Tibial artery (tissue), 4 donors: ENCODE data around the gene DIPK1B.

Experiments
- DNase-seq, 2 donors: peaks; one replicate each; pipeline ENCODE4 v3.0.0-alpha.2; 2019
- H3K27ac ChIP-seq, 2 donors: fragments of 200-600 bp; sonication (generic) in 1 of 2; 1 replicate in 1 of 2; 2 replicates in 1 of 2; pipeline ENCODE4 v1.5.1; 2018 to 2019; ENCODE audit warnings: mild to moderate bottlenecking in 1 of 2
- H3K27me3 ChIP-seq, 2 donors: fragments of 200-600 bp; sonication (generic) in 1 of 2; one replicate each; pipeline versions ENCODE4 v1.5.1 to v1.6.0; 2016 to 2019
- H3K36me3 ChIP-seq, 3 donors: fragments of 200-600 bp; sonication (generic) in 2 of 3; one replicate each; pipeline ENCODE4 v1.5.1; 2016 to 2019; ENCODE audit warnings: mild to moderate bottlenecking in 2 of 3
- H3K4me1 ChIP-seq, 4 donors: fragments of 200-600 bp; sonication (generic) in 2 of 4; 1 replicate in 3 of 4; 2 replicates in 1 of 4; pipeline ENCODE4 v1.5.1; 2016 to 2019
- H3K4me3 ChIP-seq, 2 donors: fragments of 200-600 bp; sonication (generic) in 1 of 2; 1 replicate in 1 of 2; 2 replicates in 1 of 2; pipeline ENCODE4 v1.5.1; 2018 to 2019; ENCODE audit warnings: mild to moderate bottlenecking in 2 of 2
- H3K9me3 ChIP-seq, 3 donors: fragments of 200-600 bp; sonication (generic) in 1 of 3; one replicate each; pipeline ENCODE4 v1.5.1; 2016 to 2019
- intact Hi-C: fragments of 100-400 bp; cut with DNase I; formaldehyde crosslinking; loops from one replicate; pipeline ENCODE4 v1.15.0; 2023; ENCODE audit warnings: low total_unique reads
- TF ChIP-seq, protein P1 (sequence below), 2 experiments: fragments of 200-600 bp in 1 of 2; fragments of 450-650 bp in 1 of 2; IDR thresholded peaks; one replicate each; pipeline ENCODE4 v1.5.1; 2017 to 2019; ENCODE audit warnings: antibody characterized with exemption in 2 of 2, mild to moderate bottlenecking in 1 of 2, moderate library complexity in 1 of 2

DIPK1B gene

DNA sequence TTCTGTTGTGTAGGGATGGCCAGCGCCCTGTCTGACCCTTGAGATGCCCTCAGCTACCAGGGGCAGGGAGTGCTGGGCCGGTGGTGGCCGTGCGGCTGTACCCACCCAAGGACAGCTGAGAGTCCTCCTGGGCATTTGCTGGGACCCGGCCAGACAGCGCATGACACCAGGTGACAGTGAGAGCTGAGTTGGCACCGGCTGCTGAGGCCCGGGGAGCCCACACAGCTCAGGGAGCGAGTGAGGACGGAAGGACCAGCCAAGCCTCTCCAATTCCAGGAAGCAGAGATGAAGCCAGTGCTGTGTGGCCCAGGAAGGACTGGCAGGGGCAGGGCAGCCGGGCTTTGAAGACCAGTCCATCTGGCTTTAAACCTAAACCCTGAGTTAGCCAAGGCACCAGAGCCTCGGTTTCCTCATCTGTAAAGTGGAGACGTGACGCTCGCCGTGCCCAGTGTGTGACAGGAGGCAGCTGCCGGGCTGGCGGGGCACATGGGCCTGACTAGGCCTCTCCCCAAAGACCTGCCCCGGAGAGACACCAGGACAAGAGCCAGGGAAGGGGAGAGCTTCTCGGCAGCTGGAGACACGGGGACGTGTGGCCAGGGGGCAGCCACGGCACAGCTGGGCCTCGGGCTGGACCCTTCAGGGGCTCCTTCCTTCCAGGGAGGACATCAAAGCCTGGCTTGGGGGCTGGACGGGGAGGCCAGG is 22.1 kb upstream of the DIPK1B start:
- DNase-seq: no peak
- TF ChIP-seq, protein P1, sequence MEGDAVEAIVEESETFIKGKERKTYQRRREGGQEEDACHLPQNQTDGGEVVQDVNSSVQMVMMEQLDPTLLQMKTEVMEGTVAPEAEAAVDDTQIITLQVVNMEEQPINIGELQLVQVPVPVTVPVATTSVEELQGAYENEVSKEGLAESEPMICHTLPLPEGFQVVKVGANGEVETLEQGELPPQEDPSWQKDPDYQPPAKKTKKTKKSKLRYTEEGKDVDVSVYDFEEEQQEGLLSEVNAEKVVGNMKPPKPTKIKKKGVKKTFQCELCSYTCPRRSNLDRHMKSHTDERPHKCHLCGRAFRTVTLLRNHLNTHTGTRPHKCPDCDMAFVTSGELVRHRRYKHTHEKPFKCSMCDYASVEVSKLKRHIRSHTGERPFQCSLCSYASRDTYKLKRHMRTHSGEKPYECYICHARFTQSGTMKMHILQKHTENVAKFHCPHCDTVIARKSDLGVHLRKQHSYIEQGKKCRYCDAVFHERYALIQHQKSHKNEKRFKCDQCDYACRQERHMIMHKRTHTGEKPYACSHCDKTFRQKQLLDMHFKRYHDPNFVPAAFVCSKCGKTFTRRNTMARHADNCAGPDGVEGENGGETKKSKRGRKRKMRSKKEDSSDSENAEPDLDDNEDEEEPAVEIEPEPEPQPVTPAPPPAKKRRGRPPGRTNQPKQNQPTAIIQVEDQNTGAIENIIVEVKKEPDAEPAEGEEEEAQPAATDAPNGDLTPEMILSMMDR (IDR thresholded peaks at IDR 0.05): no peak
- no peaks in the 10 kb centered on the region for H3K36me3 ChIP-seq
- intact Hi-C loops: no loop called here
- peaks cover 0 to 49% (median 19%) of the 10 kb centered on the region in 4 donors for H3K4me1 ChIP-seq
- H3K9me3 ChIP-seq: no peaks in the 10 kb centered on the region
- peaks cover 0 to 13% of the 10 kb centered on the region in 2 donors for H3K27me3 ChIP-seq
- H3K27ac ChIP-seq: no peak overlapping the region
- H3K4me3 ChIP-seq: no peak overlapping the region

DNA sequence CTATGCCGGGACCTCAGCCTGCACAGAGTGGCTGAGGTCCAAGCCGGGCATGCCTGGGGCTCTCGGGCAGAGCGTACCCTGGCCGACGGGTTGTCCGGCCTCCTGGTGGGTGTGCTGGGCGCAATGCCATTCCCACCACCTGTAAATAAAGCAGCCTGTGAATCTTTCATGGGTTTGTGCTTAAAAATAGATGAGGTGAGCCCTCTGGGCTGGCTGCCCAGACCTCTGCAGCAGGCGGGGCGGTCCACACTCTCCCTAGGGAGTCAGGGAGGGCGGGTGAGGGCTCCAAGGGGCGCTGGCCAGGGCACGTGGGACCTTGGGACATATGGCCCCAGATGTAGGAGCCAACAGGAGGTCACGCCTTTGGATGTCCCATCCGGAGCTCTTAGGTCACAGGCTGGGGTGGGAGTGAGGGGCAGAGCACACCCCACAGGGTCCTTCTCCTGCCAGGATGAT is 21.5 kb upstream of the DIPK1B start:
- H3K4me1 ChIP-seq: peaks cover 0 to 47% (median 14%) of the 10 kb centered on the region in 4 donors
- H3K4me3 ChIP-seq: no peak overlapping the region
- peaks cover 0 to 19% of the 10 kb centered on the region in 2 donors for H3K27me3 ChIP-seq
- H3K9me3 ChIP-seq: no peaks in the 10 kb centered on the region
- H3K27ac ChIP-seq: no peak overlapping the region
- no peak for DNase-seq
- TF ChIP-seq, protein P1 (IDR thresholded peaks at IDR 0.05): no peak
- intact Hi-C loops: no loop called here
- H3K36me3 ChIP-seq: no peaks in the 10 kb centered on the region

DNA sequence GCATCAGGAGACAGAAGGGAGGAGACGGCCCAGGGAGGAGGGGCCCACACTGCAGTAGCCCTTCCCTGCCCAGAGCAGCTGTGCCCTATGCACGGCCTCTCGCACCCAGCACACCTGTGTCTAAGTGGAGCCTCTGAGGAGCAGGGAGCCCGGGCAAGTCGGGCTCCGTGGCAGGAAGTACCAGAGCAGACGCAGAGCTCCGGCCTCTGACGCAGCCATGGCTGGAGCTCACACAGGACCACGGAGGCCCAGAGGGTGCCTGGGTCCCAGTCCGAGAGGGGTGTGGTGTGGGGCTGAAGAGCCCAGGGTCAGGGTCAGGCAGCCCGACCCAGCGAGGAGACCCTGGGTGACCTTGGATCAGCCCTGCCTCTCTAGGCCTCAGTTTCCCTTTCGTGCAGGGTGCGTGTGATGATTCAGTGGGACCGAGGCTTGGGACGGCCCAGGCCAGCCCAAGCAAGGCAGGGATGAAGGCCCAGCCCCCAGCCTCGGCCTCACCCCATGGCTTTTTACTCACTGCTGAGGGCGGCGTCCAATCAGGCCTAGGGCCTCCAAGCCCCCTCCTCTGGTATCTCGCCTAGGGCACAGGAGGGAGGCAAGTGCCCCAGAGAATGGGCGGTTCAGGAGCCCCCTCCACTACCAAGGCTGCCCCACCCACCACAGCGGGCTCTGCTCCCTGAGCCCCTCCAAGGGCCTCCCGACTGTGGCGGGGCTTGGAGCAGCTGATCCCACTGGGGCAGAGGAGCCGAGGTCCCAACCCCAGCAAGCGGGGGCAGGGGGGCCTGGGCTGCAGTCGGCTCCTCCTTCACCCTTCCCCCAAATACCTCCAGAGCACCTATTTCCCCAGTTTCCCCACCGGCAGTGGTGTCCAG is 20.8 kb upstream of the DIPK1B start:
- H3K4me3 ChIP-seq: no peak overlapping the region
- H3K27ac ChIP-seq: no peak overlapping the region
- DNase-seq: no peak
- peaks cover 0 to 44% (median 7%) of the 10 kb centered on the region in 4 donors for H3K4me1 ChIP-seq
- no peaks in the 10 kb centered on the region for H3K36me3 ChIP-seq
- TF ChIP-seq, protein P1 (IDR thresholded peaks at IDR 0.05): no peak
- intact Hi-C loops: no loop called here
- H3K27me3 ChIP-seq: peaks cover 0 to 26% of the 10 kb centered on the region in 2 donors
- H3K9me3 ChIP-seq: no peaks in the 10 kb centered on the region

DNA sequence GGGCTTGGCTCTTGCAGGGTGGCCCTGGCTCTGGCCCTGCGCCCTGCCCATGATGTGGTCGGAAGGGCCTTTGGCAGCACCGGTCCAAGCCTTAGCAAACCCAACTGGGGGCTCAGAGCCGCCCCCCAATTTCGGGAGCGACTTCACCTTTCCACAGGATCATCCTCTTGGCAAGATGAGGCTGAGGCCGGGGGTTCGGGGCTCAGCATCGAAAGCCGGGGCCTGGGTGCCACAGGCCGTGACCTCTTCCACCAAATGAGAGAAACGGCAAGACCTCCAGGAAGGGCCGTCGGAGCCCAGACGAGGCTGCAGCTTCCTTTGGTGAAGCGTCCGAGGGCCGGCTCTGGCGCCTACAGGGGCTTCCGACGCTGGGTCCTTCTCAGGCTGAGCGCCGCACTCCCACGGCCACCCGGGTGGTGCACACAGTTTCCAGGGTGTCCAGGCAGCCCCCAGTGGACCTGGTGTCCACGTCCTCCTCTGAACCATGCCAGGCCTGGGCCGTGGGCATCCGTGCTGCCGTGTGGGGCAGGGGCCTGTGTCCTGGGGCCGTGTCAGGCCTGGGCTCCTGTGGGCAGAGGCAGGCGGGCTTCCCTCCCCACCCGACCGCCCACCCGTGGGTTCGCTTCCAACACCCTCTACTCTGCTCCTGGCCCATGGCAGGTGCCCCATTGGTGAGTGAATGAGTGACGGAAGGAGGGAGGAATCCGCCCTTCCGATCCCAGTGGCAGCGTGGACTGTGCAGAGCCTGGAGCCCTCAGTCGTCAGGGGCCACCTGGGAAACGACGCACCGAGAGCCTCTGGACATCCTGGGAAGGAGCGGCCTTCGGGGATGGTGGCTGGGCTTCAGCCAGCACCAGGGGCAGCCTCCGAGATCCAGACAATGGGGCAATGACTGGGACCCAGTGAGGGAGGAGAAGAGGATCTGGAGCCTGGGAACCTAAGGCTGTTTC is 19.9 kb upstream of the DIPK1B start:
- Histone ChIP-seq H3K36me3 (no peaks in the 10 kb centered on the region), H3K4me1 (peaks cover 0 to 36% (median 4%) of the 10 kb centered on the region in 4 donors), H3K4me3 (no peak overlapping the region), H3K9me3 (no peaks in the 10 kb centered on the region), H3K27ac (no peak overlapping the region), H3K27me3 (peaks cover 0 to 32% of the 10 kb centered on the region in 2 donors)
- no peak for DNase-seq
- intact Hi-C loops: no loop called here
- TF ChIP-seq, protein P1 (IDR thresholded peaks at IDR 0.05): no peak

DNA sequence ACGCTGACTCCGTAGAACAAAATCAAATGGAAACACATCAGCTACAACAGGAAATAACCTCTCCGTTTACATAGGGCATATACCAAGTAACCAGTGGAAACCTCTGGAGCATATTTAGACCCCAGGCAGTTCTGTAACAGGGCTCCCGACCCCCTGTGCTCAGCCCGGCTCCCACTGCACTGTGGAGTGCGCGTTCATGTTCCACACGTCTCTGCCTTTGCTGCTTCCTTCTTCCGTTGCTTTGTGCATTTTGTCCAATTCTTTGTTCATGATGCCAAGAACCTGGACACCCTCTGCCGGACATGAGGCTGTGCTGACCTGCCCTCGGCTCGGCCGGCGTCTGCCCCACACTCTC is 19.3 kb upstream of the DIPK1B start:
- intact Hi-C loops: no loop called here
- Histone ChIP-seq H3K36me3 (no peaks in the 10 kb centered on the region), H3K27me3 (peaks cover 0 to 36% of the 10 kb centered on the region in 2 donors), H3K4me1 (peaks cover 0 to 30% (median 4%) of the 10 kb centered on the region in 4 donors), H3K27ac (no peak overlapping the region), H3K4me3 (no peak overlapping the region), H3K9me3 (no peaks in the 10 kb centered on the region)
- no peak for DNase-seq
- TF ChIP-seq, protein P1 (IDR thresholded peaks at IDR 0.05): no peak
